HG03025 (cell line): ENCODE results near the gene GRID1.

ENCODE experiments used
- ATAC-seq: cut with Tn5 transposase; IDR thresholded peaks from one replicate; pipeline ENCODE4 v1.9.1; 2021; ENCODE audit warnings: mild to moderate bottlenecking, moderate library complexity; ENCODE audit not compliant: unreplicated experiment, low FRiP score

Gene GRID1

DNA sequence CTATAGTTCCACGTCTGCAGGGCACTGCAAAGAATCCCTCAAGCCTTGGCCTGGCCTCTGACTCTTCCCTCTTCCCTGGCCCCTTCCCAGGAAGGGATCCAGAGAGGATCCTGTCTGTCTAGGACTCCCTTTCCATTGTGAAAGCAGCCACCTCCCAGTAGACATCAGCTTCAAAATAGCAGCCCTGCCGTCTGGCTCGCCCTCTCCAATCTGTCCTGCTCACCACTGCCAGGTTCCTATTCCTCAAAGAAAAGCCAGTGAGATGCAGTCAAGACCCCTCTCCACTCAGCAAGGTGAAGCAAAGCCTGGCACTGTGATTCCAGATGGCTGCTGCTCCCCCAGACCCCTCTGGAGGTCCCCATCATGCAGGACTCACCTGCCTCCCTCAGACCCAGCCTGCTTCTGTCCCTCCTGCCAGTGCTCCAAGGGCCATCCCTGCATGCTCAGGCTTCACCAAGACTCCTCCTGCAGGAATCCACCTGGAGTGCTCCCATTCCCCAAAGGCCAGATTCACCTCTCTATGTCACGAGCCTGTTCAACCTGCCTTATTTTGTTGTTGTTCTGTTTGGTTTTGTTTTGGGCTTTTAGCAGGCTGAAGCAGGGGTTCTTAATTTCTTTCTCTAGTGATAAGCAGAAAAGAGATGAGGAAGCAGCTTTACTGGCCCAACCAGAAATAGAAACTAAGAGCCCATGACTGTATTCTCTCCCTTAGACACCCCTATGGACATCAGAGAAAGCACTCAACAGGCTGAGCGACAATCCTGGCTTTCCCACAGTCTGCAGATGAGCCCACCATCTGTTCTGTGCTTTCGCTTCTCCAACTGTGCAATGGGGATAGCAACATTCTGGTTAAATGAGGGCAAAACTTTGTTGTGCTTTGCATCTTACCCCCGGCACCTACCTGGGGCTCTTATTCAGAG, 305.1 kb downstream of the GRID1 start:
- no peak for ATAC-seq

DNA sequence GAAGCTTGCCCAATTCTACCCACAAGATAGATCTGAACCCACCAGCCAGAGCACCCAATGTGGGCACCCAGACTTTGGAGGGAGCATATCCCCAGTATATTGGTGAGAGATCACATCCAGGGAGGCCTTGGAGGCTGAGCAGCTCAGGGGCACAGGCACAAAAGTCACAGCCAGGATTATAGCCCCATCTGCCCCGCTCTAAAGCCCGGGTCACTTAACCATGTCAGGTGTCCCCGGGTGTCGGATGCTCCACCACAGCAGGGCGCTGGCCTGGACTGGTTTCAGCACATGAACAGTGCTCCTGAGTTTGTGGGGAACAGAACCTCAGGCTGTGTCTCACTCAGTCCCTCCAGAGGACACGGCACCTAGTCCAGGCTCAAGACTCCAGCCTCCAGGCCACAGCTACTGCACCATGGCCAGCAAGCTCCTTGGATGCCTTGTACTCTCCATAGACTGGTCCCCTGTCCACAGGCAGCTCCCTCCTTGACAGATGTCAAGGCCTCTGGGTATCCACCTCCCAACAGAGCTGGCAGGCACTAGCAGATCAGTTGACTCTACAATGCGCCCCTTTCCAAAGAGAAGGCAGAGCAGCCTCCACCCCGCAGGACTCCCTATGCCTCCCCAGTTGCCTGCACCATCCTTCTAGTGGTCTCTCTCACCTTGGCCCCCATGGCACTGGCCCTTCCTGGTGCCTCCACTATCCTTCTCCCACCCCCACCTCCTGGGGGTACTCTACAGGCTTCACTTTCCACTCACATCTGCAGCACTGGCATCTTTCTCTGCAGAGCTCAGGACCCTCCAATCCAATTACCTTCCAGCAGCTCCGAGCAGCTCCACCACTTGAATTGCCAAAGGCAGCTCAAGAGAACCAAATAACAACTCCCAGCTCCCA, 306.0 kb downstream of the GRID1 start:
- ATAC-seq, result no peak

DNA sequence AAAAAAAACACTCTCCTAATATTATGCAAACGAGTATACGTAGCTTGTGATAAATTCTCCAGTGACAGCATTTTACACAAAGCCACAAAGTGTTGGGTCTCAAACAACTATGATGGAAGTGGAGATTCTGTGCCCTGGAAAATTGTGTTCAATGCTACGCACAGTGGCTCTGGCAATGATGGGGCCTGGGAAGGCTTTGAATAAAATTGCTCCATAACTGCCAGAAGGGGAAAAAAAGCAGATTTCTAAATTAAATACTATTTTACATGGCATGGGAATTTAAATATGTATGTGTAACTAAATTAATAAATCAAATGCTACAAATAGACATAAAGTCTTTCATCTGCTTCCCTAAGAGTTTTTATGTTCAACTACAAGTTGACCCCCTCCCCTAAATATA, 306.7 kb downstream of the GRID1 start:
- no peak for ATAC-seq

DNA sequence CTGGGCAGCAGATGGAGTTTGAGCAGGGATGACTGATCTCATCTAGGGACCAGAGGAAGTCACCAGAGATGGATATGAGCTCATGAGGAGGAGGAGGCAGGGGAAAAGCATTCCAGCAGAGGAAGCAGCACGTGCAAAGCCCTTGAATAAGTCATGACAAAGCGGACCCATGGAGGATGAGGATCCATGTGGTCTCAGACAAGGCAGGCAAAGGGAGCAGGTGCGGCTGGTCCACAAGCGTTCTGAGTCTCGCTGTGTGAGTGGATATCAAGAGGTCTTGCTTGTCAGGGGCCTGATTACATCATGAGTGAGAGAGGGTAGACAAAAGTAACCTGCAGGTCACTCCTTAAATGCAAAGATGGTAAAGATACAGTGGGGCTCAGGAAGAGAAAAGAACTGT, 307.6 kb downstream of the GRID1 start:
- no peak for ATAC-seq

DNA sequence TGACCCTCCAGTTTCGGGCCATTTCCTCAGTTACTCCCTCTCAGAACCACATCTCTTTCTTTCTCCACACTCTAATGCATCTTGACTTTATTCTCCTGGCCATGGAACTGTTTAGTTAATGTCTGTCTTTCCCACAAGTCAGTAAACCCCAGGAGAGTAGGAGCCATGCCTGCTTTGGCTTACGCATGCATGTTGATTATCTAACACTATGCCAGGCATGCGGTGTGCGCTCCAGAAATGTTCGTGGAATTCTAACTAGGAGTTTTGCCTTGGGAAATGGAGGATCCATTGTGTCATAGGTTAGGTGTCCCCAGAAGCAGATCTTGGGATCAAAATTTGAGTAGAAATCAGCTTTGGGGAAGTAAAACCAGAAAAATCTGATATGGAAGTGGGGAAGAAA, 308.9 kb downstream of the GRID1 start:
- ATAC-seq, result no peak

DNA sequence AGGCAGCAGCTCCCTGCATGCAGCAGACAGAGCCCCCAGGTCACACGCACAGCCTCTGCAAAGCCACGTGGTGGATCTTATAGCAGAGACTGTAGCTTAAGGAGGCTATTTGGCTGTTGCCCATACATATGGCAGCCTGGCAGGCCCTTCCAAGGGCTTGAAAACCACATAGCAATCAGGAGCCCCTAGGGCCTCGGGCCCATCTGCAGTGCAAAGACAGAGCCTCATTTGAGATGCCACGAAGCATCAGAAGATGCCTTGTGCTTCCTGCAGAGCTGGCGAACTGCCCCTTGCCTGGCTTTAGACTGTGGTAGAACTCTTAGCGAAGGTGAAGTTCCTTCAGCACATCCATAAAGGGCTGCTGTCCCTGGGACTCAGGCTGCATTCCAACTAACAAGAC, 309.9 kb downstream of the GRID1 start:
- ATAC-seq, result no peak

DNA sequence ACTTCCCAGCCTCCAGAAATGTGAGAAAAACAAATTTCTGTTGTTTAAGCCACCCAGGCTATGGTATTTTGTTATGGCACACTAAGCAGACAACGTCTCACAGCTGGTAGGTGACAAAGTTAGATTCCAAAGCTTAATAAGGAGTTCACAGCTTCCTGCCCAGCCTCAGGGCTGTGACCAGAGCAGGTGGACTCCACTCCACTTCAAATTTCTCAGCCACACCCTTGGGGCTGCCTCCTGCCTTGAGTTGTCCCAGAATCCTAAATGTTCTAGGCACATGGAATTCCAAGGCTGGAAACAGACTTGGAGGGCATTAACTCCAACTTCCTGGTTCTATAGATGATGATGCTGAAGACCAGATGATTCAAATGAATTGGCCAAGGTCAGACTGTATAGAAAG, 310.7 kb downstream of the GRID1 start:
- no peak for ATAC-seq

DNA sequence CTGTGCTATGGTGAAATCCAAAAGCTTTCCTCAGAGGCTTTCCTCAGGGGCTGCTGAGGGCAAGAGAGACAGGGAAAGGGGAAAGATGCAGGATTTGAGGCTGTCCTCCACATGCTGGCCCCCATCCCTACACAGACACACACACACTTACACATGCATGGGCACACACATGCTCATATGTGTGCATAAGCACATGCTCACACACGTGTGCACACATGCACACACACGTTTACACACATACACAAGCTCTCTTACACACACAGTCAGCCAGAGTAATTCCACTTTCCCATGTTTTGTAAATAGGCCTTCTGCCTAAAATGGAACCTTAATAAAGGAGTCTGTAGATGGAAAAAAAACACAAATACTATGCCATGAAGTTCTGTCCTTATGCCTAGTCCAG, 312.9 kb downstream of the GRID1 start:
- ATAC-seq, result no peak

DNA sequence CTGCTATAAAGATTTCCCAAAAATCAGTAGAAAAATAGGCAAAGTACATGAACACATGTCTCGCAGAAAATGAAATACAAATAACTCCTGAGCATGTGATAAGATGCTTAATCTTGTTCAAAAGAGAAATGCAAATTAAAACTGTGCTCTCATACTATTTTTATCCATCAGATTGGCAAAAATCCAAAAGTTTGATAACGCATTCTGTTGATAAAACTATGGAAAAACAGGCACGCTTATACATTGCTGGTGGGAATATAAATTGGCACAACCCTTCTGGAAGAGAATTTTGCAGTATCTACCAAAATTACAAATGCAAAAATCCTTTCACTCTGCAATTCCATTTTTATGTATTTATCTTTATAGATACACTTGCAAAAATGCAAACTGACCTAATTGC, 315.0 kb downstream of the GRID1 start:
- no peak for ATAC-seq

DNA sequence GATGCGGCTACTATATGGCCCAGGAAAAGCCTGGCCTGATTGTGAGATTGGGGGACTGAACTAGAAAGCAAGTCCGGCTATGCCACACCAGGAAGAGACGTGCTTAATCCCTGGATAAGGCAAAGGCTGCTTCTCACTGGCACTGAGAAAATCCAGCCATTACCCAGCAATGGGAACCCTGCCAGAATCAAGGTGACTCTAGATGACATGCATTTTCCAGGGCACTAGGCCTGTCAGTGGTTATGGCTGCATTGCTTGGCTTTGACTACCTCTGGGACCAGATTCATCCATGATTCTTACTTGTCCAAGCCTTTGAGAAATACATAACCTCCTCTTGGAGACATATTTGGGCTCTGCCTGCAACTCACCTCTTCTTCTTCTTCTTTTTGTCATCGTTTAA, 317.2 kb downstream of the GRID1 start:
- ATAC-seq, result no peak

DNA sequence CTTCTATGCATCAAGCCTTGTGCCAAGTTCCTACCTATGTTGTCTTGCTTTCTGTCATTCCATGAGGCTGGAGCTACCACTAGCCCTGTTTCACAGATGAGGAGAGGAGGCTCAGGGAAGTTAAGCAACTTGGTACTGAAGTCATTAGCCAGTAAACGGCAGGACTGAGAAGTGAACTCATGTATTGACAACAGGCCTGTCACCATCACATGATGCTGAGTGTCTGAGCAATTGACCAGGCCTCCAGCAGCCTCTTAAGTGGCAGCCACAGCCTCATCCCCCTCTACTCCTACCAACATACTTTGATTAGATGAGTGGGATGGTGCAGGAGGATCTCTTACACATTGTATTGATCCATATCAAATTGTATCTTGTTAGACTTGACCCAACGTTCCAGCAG, 317.6 kb downstream of the GRID1 start:
- no peak for ATAC-seq

DNA sequence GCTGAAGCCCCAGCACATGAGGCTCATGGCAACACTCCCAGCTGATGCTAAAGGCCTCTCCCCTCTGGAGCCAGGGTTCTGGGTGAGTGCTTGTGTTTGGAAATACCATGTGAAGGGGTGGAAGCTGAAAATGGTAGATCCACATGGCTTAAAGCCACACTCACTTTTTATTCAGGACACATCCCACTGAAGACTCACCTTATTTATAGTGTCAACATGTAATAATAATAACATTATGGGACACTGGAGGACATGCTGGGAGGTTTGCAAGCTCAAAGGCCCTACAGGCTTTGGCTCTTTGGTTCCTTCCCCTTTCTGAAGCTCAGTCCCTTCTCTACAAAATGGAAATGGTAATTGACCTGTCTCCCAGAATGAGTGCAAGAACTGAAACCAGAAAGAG, 318.0 kb downstream of the GRID1 start:
- ATAC-seq, result no peak

DNA sequence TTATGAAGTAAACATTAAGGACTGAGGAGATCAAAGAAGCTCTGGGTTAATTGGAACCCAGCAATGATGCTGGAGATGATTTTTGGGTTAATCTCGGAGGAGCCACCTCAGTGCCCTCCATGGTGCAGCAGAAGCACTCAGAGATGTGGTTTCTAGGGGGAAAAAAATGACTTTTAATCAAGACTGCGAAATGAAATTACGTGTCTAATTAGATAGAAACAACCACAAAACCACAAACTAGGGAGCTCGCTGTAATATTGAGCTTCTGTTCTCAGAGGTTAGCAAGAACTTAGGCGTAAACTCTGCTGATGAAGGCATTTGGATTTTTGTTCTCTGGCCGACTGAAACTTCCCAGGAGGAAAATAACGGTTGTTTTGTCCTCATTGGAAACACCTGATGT, 319.0 kb downstream of the GRID1 start:
- ATAC-seq, result no peak

DNA sequence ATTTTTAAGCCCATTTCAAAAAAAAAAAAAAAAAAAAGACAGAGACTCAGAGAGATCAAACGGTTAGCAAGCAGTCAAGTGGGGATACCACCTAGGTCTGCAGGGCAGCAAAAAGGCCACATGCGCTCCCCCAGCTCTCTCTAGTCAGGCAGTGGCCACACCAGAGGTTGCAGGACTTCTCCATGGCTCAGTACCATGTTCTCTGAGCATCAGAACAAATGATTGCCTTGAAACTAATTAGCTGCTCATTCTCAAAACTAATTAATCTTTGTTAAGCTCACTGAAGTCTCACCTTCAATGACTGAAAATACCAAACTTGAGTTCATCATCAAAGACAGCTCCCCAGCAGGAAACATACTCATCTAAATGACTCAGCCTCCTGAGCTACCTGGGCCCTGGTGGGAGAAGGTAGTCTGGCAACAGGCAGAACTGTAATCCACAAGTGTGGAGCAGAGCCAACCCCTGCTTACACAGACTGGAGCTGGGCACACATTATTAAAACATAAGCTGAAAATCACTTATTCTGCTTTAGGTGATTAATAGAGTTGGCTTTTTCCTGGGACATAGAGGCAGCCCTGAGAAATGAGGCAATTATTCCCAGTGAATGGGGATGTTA, 319.6 kb downstream of the GRID1 start:
- no peak for ATAC-seq

DNA sequence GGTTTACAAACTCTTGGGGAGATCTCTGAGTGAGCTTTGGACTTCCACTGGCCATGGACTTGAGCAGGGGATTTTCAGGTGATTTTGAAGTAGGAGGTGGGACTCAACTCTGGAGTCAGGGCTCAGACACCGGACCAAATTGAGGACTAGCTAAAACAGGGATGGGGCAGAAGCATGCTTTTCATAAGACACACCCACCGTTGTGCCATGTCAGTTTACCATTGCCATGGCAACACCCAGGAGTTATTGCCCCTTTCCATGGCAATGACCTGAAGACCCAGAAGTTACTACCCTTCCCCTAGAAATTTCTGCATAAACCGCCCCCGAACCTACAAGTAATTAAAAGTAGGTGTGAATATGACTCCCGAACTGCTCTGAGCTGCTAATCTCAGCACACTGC, 320.7 kb downstream of the GRID1 start:
- ATAC-seq, result no peak

DNA sequence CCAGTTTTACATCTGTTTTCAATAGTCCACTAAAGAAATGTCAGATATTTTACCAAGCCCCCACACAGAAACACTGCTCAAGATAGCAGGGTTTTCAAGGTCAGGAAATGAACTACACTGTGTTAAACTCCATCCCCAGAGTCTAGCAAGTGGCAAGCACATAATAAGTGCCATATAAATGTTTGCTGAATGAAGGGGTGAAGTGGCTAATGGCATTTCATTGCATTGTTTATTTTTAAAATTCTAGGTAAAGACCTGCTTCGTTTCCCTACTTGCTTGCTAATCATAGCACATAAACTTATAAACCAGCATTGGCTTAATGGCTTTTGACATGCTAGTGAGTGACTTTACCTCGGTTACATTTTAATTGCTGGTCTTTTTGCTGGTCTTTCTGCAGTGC, 322.6 kb downstream of the GRID1 start:
- no peak for ATAC-seq

DNA sequence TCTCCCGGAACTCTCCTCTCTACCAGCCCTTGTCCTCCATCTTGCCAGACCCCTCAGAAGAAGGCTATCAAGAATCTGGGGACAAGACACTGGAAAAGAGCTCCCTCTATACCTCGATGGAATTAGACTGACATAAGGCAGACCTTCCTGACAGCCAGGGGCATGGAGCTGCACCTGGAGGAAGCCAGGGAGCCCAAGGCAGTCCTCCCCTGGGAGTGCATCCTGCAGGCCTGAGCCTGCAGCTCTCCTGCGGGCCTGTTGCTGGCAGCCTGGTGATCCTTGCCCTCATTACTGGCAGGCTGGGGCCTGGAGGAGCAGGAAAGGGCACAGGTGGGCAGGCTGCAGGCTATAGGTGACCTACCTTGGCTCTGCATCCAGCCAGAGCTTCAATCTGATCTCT, 323.4 kb downstream of the GRID1 start:
- ATAC-seq, result no peak

DNA sequence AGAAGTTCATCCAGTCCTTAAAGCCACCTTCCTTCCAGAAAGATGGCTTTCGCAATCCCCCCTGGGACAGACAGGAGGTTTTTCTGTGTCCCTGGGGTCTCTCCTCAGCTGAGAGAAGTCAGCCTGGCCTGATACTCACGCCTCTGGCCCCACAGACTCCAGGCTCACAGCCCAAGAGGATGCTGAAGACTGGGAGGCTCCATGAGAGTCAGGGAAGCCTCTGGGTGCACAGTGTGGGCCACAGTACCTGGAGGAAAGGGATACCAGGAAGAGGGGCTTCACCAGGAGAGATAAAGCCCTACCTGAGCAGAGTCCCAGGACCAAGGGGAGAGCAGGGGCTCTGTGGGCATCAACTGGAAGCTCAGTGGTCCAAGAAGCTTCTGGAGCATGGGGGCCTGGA, 324.4 kb downstream of the GRID1 start:
- ATAC-seq, result no peak

DNA sequence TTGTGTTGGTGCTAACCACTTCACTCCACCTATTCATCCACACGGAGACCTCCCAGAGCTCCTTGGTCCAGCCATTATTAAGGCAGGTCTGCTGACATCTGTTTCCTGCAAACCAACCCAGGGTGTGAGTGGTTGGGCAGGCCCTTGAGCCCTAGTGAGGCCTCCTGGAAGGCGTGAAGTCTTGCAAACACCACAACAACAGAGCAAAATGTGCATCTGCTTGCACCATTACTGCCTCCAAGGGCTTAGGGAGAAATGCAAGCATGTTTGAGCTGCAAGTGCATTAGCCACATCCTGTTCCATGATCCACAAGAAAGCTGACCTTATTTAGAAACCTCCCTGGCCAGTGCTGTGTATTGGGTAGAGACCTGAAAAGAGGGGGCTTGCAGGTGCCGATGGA, 325.5 kb downstream of the GRID1 start:
- ATAC-seq, result no peak

DNA sequence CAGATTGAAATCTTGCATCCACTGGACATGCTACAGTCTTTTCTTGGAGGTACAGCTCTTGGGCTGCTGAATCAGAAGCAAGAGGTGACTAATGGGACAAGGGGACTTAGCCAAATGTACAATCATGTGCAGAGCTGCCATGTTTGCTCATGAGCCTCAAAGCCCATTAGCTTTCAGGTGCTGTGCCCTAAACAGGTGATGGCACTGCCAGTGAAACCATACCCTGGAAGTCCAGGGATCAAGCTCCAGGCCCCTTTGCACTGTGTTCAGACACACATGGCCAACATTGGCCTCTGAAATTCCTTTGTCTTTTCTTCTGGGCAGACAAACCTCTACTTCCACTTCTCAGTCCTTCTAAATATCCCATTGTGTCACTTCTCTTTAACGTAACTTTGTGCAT, 328.2 kb downstream of the GRID1 start:
- ATAC-seq, result no peak

DNA sequence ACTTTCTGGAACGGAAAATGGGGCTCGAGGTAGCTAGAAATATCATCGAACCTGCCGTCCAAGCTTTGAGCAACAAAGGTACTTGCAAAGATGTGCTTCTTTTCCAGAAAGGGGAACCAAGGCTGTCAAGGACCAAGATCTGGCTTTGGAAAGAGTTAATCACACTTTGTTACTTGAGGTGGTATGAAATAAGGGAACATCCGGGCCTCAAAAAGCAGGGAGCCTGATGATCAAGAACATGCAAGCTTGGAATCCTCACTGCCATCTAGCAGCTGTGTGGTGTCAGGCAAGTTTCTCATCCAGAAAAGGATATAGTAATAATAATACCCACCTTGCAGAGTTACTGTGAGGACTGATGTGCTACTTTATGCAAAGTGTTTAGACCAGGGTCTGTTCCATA, 329.5 kb downstream of the GRID1 start:
- no peak for ATAC-seq
